GM12891 (cell line): Measurements from ENCODE around the gene TOGARAM1.

Experiments used
- POLR2A ChIP-seq: IDR thresholded peaks from 2 replicates; pipeline ENCODE4 v1.6.1; 2011; ENCODE audit warnings: low read depth, low read length, control low read depth
- POLR2AphosphoS5 ChIP-seq: IDR thresholded peaks from 2 replicates; pipeline ENCODE4 v1.6.1; 2011; ENCODE audit warnings: low read depth, low read length, control low read depth
- POU2F2 ChIP-seq: IDR thresholded peaks from 2 replicates; pipeline ENCODE4 v1.6.1; 2011; ENCODE audit warnings: low read depth, mild to moderate bottlenecking, control low read depth, low read length, moderate library complexity
- TAF1 ChIP-seq: IDR thresholded peaks from 2 replicates; pipeline ENCODE4 v1.6.1; 2011; ENCODE audit warnings: low read depth, low read length, control low read depth

GRCh38 chr14:44979740-44980356 is 17.9 kb downstream of the TOGARAM1 start:
- TF ChIP-seq POLR2A (no peak), POLR2AphosphoS5 (no peak), TAF1 (no peak), POU2F2 (no peak)
